ENCODE measurements around the gene VTCN1.

Gene VTCN1

DNA sequence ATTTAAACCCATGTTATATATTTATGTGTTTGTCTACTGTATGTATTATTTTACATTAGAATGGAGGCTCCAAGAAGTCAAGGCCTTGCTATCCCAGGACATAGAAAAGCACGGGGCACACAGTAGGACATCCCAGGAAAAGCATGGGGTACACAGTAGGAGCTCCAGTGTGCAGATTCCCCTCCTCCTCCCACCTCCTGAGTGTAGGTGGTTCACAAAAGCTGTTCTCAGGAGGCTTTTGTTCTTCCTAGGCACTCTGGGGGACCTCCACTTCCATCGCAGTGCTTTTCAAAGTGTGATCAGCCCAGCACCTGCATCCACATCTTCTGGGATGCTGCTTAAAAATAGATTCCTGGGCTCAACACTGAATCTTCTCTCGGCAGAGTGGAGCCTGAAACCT is 30.8 kb upstream of the VTCN1 start:
- Histone ChIP-seq H3K9me3 (ENCODE audit: control extremely low read depth in 1 of 5, control insufficient read depth in 4 of 5, insufficient read depth in 2 of 5, low read depth in 1 of 5, low read length in 4 of 5) (no peaks in the 10 kb centered on the region), H3K4me3 (ENCODE audit: control insufficient read depth in 1 of 7, extremely low read depth in 1 of 7, insufficient read depth in 4 of 7, low read depth in 2 of 7, low read length in 6 of 7) (no peak overlapping the region), H3K27me3 (replicated peaks in 2 of 5; ENCODE audit: control insufficient read depth in 4 of 5, insufficient read depth in 5 of 5, low read length in 4 of 5) (peaks cover 0 to 6% (median 0%) of the 10 kb centered on the region in 5 experiments), H3K27ac (ENCODE audit: insufficient read depth in 1 of 2, low read depth in 1 of 2, low read length in 2 of 2, poor library complexity in 1 of 2, severe bottlenecking in 2 of 2) (no peak overlapping the region), H3K4me1 (ENCODE audit: control extremely low read depth in 1 of 4, control insufficient read depth in 4 of 4, insufficient read depth in 4 of 4, low read length in 3 of 4) (no peaks in the 10 kb centered on the region), H3K36me3 (ENCODE audit: control insufficient read depth in 4 of 4, insufficient read depth in 4 of 4, low read length in 3 of 4) (no peaks in the 10 kb centered on the region)
- ChIA-PET CTCF (no interaction called here), POLR2A (interaction anchor here (0.6 kb wide), 1 partner anchor 109 kb away, joined by 3 read pairs; no protein-coding TSS in a partner anchor)
- DNase-seq: no peak
- 90% methylated on average over 3 of the region's 3 CpGs for WGBS (ENCODE audit: insufficient coverage)

DNA sequence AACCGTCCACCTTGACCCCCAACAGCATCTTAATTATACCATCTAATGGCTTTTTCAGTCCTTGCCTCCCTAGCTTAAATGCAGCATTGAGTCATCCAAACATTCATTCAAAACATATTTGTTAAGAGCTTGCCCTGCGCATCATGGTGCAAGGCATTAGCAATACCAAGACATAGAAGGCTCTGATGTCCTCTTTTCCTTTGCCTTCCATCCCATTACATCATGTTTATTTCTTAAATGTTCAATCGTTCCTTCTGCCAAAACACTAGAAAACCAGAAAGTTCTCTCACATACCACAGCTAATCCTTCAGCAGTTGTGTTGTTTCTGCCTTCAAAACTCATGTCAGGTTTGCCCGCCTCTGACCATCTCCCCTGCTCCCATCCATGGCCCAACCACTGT is 29.8 kb upstream of the VTCN1 start:
- ChIA-PET CTCF (no interaction called here), POLR2A (no interaction called here)
- 100% methylated on average over 3 of the region's 4 CpGs for WGBS (ENCODE audit: insufficient coverage)
- no peak for DNase-seq
- H3K27me3 ChIP-seq (replicated peaks in 2 of 5; ENCODE audit: control insufficient read depth in 4 of 5, insufficient read depth in 5 of 5, low read length in 4 of 5): peaks cover 0 to 6% (median 3%) of the 10 kb centered on the region in 5 experiments
- no peaks in the 10 kb centered on the region for H3K9me3 ChIP-seq (ENCODE audit: control extremely low read depth in 1 of 5, control insufficient read depth in 4 of 5, insufficient read depth in 2 of 5, low read depth in 1 of 5, low read length in 4 of 5)
- no peak overlapping the region for H3K4me3 ChIP-seq (ENCODE audit: control insufficient read depth in 1 of 7, extremely low read depth in 1 of 7, insufficient read depth in 4 of 7, low read depth in 2 of 7, low read length in 6 of 7)
- no peaks in the 10 kb centered on the region for H3K36me3 ChIP-seq (ENCODE audit: control insufficient read depth in 4 of 4, insufficient read depth in 4 of 4, low read length in 3 of 4)
- no peak overlapping the region for H3K27ac ChIP-seq (ENCODE audit: insufficient read depth in 1 of 2, low read depth in 1 of 2, low read length in 2 of 2, poor library complexity in 1 of 2, severe bottlenecking in 2 of 2)
- no peaks in the 10 kb centered on the region for H3K4me1 ChIP-seq (ENCODE audit: control extremely low read depth in 1 of 4, control insufficient read depth in 4 of 4, insufficient read depth in 4 of 4, low read length in 3 of 4)

DNA sequence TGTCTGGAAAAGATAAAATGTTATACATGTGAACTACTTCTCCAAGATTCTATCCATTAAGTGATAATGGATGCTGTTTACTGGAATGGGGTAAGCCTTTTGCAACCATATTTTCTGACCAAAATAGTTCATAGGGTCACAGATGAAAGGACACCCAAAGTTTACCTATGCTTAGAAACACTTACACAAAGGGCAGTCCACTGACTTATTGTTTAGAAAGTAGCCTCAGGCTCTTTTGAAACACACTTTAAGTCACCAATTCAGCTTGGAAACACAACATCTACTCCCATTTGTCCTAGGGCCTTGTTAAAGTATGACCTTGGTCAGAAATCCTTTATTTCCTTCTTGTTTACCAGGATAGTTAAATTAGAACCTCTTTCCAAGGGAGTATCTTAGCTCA is 28.7 kb upstream of the VTCN1 start:
- Histone ChIP-seq H3K4me1 (ENCODE audit: control extremely low read depth in 1 of 4, control insufficient read depth in 4 of 4, insufficient read depth in 4 of 4, low read length in 3 of 4) (no peaks in the 10 kb centered on the region), H3K27ac (ENCODE audit: insufficient read depth in 1 of 2, low read depth in 1 of 2, low read length in 2 of 2, poor library complexity in 1 of 2, severe bottlenecking in 2 of 2) (no peak overlapping the region), H3K27me3 (replicated peaks in 2 of 5; ENCODE audit: control insufficient read depth in 4 of 5, insufficient read depth in 5 of 5, low read length in 4 of 5) (peaks cover 0 to 6% (median 2%) of the 10 kb centered on the region in 5 experiments), H3K9me3 (ENCODE audit: control extremely low read depth in 1 of 5, control insufficient read depth in 4 of 5, insufficient read depth in 2 of 5, low read depth in 1 of 5, low read length in 4 of 5) (no peaks in the 10 kb centered on the region), H3K4me3 (ENCODE audit: control insufficient read depth in 1 of 7, extremely low read depth in 1 of 7, insufficient read depth in 4 of 7, low read depth in 2 of 7, low read length in 6 of 7) (no peak overlapping the region), H3K36me3 (ENCODE audit: control insufficient read depth in 4 of 4, insufficient read depth in 4 of 4, low read length in 3 of 4) (no peaks in the 10 kb centered on the region)
- ChIA-PET POLR2A (no interaction called here), CTCF (no interaction called here)
- no peak for DNase-seq

DNA sequence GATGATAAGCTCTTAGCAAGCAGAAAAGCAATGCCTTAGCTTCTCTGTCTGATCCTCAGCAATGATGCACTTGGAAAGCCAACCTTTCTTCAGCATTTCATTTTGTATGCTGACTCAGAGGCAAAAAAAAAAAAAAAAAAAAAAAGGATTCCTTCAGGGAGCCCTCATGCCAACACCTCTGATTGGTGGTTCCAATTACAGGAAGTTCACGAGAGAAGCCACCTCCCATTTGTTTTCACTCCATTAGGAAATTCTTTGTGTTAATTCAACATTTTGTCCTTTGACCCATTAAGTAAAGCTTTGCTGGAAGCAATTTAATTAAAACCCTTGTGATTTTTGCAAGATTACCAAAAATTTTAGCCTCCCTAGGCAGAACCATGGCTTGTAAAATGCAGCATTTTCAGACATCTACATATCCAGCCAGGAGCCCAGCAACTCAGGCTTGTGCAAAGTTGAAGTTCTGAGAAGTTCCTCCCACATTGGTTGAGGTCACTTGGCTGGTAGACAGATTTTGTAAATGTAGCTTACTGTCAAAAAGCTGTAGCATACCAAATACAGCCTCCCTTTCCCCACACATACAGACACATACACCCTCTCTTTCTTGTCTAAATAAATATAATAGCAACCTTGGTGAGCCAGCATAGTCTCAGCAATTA is 27.1 kb upstream of the VTCN1 start:
- ChIA-PET POLR2A (no interaction called here), CTCF (no interaction called here)
- Histone ChIP-seq H3K9me3 (ENCODE audit: control extremely low read depth in 1 of 5, control insufficient read depth in 4 of 5, insufficient read depth in 2 of 5, low read depth in 1 of 5, low read length in 4 of 5) (no peaks in the 10 kb centered on the region), H3K27ac (ENCODE audit: insufficient read depth in 1 of 2, low read depth in 1 of 2, low read length in 2 of 2, poor library complexity in 1 of 2, severe bottlenecking in 2 of 2) (no peak overlapping the region), H3K4me1 (ENCODE audit: control extremely low read depth in 1 of 4, control insufficient read depth in 4 of 4, insufficient read depth in 4 of 4, low read length in 3 of 4) (no peaks in the 10 kb centered on the region), H3K4me3 (ENCODE audit: control insufficient read depth in 1 of 7, extremely low read depth in 1 of 7, insufficient read depth in 4 of 7, low read depth in 2 of 7, low read length in 6 of 7) (no peak overlapping the region), H3K36me3 (ENCODE audit: control insufficient read depth in 4 of 4, insufficient read depth in 4 of 4, low read length in 3 of 4) (no peaks in the 10 kb centered on the region), H3K27me3 (replicated peaks in 2 of 5; ENCODE audit: control insufficient read depth in 4 of 5, insufficient read depth in 5 of 5, low read length in 4 of 5) (peaks cover 0 to 3% (median 0%) of the 10 kb centered on the region in 5 experiments)
- no peak for DNase-seq
- no CpG with 5 or more reads among the region's 1 CpG for WGBS (ENCODE audit: insufficient coverage)

DNA sequence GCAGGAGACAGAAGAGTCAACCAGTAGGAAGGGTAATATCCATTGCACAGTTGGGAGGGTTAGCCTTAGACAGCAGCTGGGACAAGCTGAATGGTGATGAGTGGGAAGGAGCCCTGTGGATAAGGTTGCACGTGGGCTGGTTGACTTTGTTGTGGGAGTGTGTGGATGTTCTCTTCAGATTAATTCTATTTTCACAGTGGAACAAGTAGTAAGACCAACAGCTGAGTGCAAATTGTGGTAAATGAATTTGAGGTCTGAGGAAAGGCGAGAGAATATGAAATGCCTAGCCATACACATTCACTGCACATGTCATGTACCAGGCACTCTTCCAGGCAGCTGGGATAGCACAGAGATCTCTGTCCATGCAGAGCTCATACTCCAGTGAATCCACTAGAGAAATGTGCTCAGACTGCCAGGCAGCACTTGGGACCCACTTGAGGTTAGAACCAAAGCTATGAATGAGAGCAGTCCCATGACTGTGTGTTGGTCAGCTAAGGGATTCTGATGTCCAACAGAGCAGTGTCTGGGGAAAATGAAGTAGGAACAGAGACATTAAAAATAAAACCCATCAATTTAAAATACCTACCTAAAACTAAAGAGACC is 25.2 kb upstream of the VTCN1 start:
- no peak overlapping the region for H3K27ac ChIP-seq (ENCODE audit: insufficient read depth in 1 of 2, low read depth in 1 of 2, low read length in 2 of 2, poor library complexity in 1 of 2, severe bottlenecking in 2 of 2)
- H3K27me3 ChIP-seq (replicated peaks in 2 of 5; ENCODE audit: control insufficient read depth in 4 of 5, insufficient read depth in 5 of 5, low read length in 4 of 5): peaks cover 0 to 3% (median 0%) of the 10 kb centered on the region in 5 experiments
- H3K36me3 ChIP-seq (ENCODE audit: control insufficient read depth in 4 of 4, insufficient read depth in 4 of 4, low read length in 3 of 4): no peaks in the 10 kb centered on the region
- ChIA-PET POLR2A (no interaction called here), CTCF (no interaction called here)
- no peaks in the 10 kb centered on the region for H3K9me3 ChIP-seq (ENCODE audit: control extremely low read depth in 1 of 5, control insufficient read depth in 4 of 5, insufficient read depth in 2 of 5, low read depth in 1 of 5, low read length in 4 of 5)
- WGBS (ENCODE audit: insufficient coverage): 86% methylated on average over 1 of the region's 2 CpGs
- DNase-seq: no peak
- H3K4me3 ChIP-seq (ENCODE audit: control insufficient read depth in 1 of 7, extremely low read depth in 1 of 7, insufficient read depth in 4 of 7, low read depth in 2 of 7, low read length in 6 of 7): no peak overlapping the region
- peaks cover 0 to 3% (median 0%) of the 10 kb centered on the region in 4 experiments for H3K4me1 ChIP-seq (ENCODE audit: control extremely low read depth in 1 of 4, control insufficient read depth in 4 of 4, insufficient read depth in 4 of 4, low read length in 3 of 4)

DNA sequence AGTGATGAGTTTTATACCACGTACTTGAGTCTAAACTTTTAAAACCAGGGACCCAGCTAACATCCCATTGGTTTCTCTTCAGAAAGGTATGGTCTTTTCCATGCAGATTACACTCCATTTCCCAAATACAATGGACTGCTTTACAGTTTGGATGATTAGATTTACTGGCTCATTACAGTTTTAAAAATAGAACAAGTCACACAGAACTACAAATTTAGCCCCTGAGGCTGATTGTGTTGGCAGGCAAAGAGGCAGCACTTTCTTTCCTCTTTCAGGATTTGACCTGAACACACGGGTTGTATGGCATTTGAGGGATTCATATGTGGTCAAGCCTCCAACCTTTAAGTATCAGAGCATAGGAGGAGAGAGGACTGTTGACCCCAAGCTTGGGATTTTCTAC is 21.8 kb upstream of the VTCN1 start:
- 100% methylated on average over 1 of the region's 2 CpGs for WGBS (ENCODE audit: insufficient coverage)
- ChIA-PET CTCF (no interaction called here), POLR2A (no interaction called here)
- no peaks in the 10 kb centered on the region for H3K9me3 ChIP-seq (ENCODE audit: control extremely low read depth in 1 of 5, control insufficient read depth in 4 of 5, insufficient read depth in 2 of 5, low read depth in 1 of 5, low read length in 4 of 5)
- peaks cover 0 to 3% (median 0%) of the 10 kb centered on the region in 5 experiments for H3K27me3 ChIP-seq (replicated peaks in 2 of 5; ENCODE audit: control insufficient read depth in 4 of 5, insufficient read depth in 5 of 5, low read length in 4 of 5)
- H3K27ac ChIP-seq (ENCODE audit: insufficient read depth in 1 of 2, low read depth in 1 of 2, low read length in 2 of 2, poor library complexity in 1 of 2, severe bottlenecking in 2 of 2): no peak overlapping the region
- peaks cover 0 to 3% (median 0%) of the 10 kb centered on the region in 4 experiments for H3K4me1 ChIP-seq (ENCODE audit: control extremely low read depth in 1 of 4, control insufficient read depth in 4 of 4, insufficient read depth in 4 of 4, low read length in 3 of 4)
- no peak overlapping the region for H3K4me3 ChIP-seq (ENCODE audit: control insufficient read depth in 1 of 7, extremely low read depth in 1 of 7, insufficient read depth in 4 of 7, low read depth in 2 of 7, low read length in 6 of 7)
- H3K36me3 ChIP-seq (ENCODE audit: control insufficient read depth in 4 of 4, insufficient read depth in 4 of 4, low read length in 3 of 4): no peaks in the 10 kb centered on the region
- no peak for DNase-seq

DNA sequence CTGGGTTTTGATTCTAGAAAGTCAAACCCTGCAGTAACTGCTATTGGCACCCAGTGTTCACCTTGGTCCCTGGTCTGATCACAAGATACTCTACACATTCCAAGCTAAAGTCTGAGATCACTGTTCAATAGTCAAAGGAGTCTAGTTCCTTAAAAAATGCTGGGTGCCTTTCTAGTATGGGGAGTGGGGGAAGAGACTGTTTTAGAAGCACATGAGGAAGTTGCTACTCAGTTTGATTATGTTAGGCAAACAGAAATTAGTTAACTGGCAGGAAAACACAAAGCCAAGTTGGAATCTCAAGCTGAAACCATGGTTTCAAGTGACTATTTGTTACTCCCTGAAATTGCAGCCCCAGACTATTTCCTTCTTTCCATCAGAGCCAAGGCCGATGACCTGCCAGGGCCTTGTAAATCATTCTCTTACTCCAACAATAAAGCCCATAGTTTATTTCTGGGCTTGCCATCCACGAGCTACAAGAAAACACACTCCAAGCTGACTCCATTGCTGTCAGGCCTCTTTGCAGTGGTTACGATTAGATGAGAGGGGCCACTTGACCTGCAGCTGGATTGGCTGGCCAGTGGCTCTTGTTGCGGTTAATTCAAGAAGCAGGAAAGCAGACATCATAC is 21.1 kb upstream of the VTCN1 start:
- H3K4me3 ChIP-seq (ENCODE audit: control insufficient read depth in 1 of 7, extremely low read depth in 1 of 7, insufficient read depth in 4 of 7, low read depth in 2 of 7, low read length in 6 of 7): no peak overlapping the region
- H3K27me3 ChIP-seq (replicated peaks in 2 of 5; ENCODE audit: control insufficient read depth in 4 of 5, insufficient read depth in 5 of 5, low read length in 4 of 5): peaks cover 0 to 3% (median 0%) of the 10 kb centered on the region in 5 experiments
- no peaks in the 10 kb centered on the region for H3K36me3 ChIP-seq (ENCODE audit: control insufficient read depth in 4 of 4, insufficient read depth in 4 of 4, low read length in 3 of 4)
- POLR2A ChIA-PET: no interaction called here
- CTCF ChIA-PET: no interaction called here
- no peak overlapping the region for H3K27ac ChIP-seq (ENCODE audit: insufficient read depth in 1 of 2, low read depth in 1 of 2, low read length in 2 of 2, poor library complexity in 1 of 2, severe bottlenecking in 2 of 2)
- no peak for DNase-seq
- H3K9me3 ChIP-seq (ENCODE audit: control extremely low read depth in 1 of 5, control insufficient read depth in 4 of 5, insufficient read depth in 2 of 5, low read depth in 1 of 5, low read length in 4 of 5): no peaks in the 10 kb centered on the region
- 70% methylated on average over 4 of the region's 4 CpGs for WGBS (ENCODE audit: insufficient coverage)
- peaks cover 0 to 3% (median 0%) of the 10 kb centered on the region in 4 experiments for H3K4me1 ChIP-seq (ENCODE audit: control extremely low read depth in 1 of 4, control insufficient read depth in 4 of 4, insufficient read depth in 4 of 4, low read length in 3 of 4)
